NK-92 (cell line): ENCODE data around the gene TLX2.

Source experiments
- DNase-seq: peaks from one replicate; lab custom pipeline; 2025; ENCODE audit not compliant: unreplicated experiment; lab: John Stamatoyannopoulos, UW

The TLX2 gene

GRCh38 chr2:74511104-74511989 is 2.9 kb upstream of the TLX2 start:
- DNase-seq = no peak

DNA sequence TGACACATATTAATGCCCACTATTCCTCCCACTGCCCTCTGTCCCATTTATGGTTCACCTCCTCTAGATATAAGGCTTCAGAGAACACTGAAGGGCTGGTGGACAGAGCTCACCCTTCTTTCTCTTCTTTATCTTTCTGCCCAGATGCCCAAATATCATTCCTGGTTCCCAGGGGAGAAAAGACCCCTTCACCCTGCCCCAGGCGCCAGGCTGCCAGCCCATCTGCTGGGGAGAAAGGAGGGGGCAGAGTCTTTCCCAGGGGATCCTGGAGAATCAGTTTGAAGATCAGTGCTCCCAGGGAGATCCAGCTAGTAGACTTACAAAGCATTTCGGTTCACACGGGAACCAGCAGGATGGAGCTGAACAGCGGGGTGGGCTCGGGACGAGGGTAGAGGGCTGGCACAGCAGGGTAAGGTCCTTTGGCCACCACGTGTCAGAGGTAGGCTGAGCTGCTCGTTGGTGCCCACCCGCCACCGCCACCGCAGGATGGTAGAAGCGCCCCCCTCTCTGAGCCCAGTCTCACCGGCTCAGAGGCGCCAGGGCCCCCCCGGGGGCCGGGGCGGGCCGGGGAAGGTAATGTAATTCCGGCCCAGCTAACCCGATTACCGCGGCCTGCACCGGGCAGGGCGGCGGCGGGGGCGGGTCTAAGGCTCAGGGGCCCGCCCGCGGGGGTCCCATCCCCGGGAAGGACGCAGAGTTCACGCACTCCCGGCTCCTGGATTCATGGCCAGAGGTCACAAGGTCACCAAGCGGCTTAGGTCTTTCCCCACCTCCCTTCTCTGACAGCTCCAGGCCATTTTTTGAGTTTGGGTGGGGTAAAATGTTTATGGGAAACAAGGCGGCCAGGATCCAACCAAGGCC is 1.3 kb upstream of the TLX2 start:
- no peak for DNase-seq

DNA sequence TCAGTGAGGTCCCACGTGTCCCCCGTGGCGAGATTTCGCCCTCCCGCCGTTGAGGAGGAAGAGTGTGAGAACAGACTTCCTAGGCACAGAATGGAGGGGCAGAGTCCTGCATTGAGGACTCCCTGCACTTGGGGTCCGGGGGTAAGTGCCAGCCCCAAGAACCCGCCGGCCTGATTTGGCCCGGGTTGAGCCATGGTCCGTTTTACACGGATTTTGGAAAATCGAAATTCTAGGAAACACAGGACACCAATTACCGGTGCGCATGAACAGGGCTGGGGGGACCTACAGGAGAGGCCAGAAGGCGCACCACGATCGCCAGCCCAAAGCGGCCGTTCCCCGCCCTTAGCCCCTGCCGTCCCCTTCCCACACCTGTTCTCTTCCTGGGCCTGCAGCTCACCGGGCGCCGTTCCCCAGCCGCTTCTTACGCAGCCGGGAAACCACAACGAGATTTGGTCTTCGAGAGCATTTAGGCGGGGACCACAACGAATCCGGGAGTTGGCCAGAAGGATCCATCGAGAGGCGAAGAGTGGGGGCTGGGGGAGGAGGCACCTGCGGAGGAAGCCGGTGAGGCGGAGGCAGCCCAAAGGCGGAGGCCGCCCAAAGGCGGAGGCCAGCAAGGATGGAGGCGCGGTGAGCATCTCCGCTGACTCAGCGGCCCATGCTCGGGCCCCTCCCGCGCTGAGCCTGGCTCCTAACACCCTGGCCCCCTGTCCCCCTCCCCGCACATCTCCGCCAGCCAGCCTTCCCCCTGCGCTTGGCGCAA is 464 bp upstream of the TLX2 start:
- no peak for DNase-seq

GRCh38 chr2:74515271-74515980 is 1.2 kb downstream of the TLX2 start:
- no peak for DNase-seq

DNA sequence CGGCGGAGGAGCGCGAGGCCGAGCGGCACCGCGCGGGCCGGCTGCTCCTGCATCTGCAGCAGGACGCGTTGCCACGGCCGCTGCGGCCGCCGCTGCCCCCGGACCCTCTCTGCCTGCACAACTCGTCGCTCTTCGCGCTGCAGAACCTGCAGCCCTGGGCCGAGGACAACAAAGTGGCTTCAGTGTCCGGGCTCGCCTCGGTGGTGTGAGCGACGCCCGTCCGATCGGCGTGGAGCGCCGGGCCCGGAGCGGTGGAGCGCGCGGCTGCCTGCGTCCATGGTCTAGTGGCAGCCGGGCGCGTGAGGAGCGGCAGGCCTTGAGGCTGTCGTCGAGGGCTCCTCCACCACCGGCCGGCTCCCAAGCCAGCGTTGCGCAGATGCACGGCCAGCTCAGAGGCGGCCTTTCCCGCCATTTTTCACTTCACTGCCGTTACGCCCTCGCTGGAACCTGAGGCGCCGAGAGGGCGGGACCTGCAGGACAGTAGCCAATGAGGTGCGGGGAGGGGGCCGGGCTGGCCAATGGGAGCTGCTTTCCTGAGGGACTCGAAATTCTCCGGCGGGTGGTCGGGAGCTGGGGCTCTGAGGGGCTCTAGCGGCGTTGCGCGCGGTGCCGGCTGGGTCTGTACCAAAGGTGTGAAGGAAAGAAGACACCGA is 1.9 kb downstream of the TLX2 start:
- no peak for DNase-seq

- DNase-seq = no peak
Measured at GRCh38 chr2:74516650-74517049, 2.4 kb downstream of the TLX2 start.

DNA sequence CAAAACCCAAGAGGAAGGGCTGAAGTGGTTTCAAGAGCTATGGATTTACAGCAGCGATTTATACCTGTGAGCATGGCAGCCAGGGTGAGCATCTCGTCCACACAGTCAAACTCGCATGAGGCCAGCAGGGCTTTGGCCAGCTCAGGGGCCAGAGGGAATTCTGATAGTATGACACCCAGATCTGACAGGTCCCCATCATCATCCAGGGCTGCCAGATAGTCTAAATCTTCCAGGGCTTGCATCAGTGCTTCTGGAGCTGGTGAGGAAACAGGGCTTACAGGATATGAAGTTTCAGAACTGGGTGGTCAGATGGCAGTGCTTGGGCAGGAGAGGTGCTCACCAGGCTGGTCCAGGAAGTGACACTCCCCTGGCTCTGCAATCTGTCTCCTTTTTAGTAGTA is 8.3 kb downstream of the TLX2 start:
- no peak for DNase-seq

DNA sequence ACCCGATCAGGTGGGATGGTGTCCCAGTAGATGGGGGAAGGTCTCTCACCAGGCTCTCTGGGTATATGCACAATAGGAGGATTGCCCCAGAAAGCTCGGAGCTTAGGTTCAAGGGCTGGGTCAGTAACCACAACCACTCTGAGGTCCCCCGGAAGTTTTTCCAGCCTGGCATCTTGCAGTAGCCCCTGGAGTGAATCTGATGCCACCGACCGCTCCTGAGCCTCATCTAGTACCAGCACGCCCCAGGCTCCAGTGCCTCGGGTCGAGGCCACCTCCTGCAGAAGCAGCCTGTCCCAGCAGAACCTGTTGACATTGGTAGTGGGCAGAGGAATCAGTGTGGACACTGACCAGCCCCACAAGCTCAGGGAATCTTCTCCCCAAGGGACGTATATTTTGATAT is 9.8 kb downstream of the TLX2 start:
- no peak for DNase-seq

- DNase-seq = no peak
Measured at GRCh38 chr2:74524955-74525716, 10.9 kb downstream of the TLX2 start.

DNA sequence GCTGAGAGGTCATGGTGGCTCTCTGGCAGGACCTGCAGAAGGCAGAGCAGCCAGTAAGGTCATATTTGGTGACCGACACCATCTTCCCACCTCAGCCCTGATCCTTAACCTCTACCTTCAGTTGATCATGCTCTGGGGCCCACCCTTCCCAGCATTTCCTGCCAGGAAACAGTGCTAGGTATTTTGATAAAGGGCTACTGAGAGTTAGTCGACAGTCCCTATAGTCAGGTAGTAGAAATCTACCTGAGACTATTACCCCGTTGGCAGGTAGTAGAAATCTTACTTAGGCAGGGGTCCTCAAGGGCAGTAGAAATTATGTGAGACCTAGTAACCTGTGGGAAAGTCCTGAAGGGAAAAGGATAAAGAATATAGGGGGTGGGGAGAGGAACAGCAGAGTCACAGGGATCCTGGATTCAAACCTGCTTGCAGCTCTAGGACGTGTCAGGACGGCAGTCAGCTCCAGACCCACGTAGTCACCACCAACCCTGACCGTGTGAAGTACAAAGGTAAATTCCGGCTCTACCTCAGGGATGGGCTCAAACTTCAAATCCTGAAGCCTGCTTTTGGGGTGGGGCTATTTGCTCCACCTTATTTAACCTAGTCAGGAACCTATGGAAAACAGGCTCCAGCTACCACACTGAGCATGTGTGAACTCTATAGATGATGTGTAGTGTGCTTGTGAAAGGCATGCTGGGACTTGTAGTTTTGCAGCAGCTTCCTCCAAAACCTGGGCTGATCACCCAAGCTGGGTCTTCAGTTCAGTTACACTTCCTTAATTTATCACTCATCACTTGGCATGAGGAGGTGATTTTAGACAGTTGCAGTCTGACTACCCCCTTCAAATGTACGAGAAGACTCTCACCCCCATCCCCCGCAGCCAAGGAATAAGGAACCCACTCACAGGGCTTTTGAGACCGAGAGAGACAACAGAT is 11.7 kb downstream of the TLX2 start, which contains the start of gene DQX1:
Gene DQX1, minus strand, starts transcription at position 515 of the 932 bp plus-strand sequence. Its CDS starts 502 bp downstream, at position 13.
- DNase-seq = no peak

GRCh38 chr2:74526649-74527230 is 12.5 kb downstream of the TLX2 start:
- no peak for DNase-seq

DNA sequence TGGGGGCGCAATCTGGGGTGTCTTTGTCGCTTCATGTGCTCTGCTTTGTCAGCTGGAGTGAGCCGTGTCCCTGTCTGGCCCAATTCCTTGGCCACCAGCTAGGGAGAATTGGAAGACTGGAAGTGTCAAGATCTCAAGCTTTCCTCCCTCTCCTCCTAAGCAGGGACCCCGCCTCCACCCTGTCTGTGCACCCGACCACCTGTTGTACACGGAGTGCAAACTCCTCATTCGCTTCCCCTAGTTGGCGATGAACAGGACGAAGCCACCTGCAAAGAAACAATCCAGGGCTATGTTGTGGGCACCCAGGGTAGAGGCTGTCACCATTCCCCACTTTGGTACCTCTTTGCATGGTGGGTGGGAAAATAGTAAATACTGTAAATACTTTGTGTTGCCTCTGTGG is 13.5 kb downstream of the TLX2 start:
- DNase-seq = no peak

DNA sequence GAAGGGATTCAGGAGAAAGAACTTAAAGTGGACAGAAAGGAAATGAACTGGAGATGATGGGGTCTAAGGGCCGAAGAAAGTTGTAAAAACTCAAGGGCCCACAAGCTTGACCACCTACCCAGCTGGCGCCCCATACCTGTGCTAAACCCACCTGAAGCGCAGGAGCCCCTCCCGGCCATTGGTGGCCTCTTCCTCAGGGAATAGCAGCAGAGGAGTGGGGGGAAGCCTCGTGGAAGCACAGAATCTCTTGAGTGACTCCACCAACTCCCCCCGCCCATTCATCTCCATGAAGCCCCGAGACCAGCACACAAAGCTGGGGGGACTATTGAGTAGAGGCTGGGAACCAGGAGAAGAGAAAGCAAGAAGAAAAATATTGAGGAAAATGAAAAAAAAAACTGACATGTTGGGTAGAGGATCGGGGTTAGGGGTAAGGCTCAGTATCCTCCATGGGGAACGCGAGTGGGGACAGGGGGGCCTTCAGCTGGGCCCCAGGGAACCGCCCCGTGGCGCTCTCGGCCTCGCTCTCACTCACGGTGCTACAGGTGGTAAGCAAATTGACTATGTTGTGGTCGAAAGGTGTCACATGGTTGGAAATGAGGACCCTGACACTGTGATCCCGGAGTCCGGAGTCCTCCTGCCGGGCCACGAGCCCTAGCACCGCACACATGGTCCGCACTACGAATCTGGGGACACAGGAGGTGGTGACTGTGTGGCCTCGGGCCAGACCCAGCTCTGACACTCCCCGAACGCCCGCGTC is 14.5 kb downstream of the TLX2 start:
- DNase-seq = no peak

DNA sequence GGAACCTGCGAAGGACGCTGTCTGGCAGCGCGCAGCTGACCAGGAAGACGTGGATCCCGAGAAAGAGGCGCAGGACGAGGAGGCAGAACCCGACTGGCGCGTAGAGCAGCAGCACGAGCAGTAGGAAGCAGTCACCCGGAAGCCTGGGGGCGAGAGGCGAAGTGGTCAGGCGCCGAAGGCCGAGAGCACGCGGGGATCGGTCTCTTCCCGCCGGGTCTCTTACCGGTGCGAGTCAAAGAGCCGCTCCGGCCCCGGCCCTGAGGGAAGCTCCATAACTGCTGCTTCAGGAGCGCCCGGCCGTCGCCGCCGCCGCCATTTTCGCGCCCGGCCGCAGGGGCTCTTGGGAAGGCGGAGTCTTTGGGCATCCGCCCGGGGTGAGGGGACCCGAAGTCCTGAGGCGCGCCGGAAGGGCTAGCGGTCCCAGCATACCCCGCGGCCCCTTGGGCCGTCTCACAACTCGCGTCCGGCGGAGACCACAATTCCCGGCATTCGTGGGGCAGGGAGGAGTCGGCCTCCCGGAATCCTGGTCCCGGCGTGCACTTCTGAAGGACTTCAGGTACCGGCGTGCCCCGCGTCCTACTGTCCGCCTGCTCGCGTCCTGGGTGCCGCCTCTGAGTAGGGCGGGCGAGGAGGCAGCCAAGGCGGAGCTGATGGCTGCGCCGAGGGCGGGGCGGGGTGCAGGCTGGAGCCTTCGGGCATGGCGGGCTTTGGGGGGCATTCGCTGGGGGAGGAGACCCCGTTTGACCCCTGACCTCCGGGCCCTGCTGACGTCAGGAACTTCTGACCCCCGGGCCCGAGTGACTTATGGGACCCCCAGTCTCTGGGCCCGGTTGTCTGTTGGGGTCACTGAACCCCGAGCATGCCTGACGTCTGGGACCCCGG is 15.3 kb downstream of the TLX2 start, which contains the start of the genes AUP1 and HTRA2:
Gene AUP1, minus strand, starts transcription at position 350 of the 882 bp plus-strand sequence. Its CDS starts 77 bp downstream, at position 273.
Gene HTRA2, plus strand, starts transcription at position 577 of the 882 bp plus-strand sequence. Its CDS starts 74 bp downstream, at position 651.
- peak; percentile 17 for DNase-seq

GRCh38 chr2:74530239-74531187 is 16.3 kb downstream of the TLX2 start:
- DNase-seq = no peak
